Mammary epithelial cell (primary cell): Measurements from ENCODE around the gene ATP2A1.

Experiments
- EZH2 ChIP-seq: IDR thresholded peaks from 2 replicates; pipeline ENCODE4 v1.6.1; 2012; ENCODE audit warnings: low read length, inconsistent platforms, borderline replicate concordance
- TF ChIP-seq, protein P1 (sequence below), 2 donors: IDR thresholded peaks in 1 of 2; conservative IDR thresholded peaks in 1 of 2; 2 replicates each; pipeline ENCODE4 v1.5.1; 2011 to 2012; ENCODE audit warnings: inconsistent platforms in 2 of 2, low read length in 2 of 2, mild to moderate bottlenecking in 2 of 2, control low read depth in 1 of 2, low read depth in 1 of 2; ENCODE audit not compliant: insufficient read depth in 1 of 2; ENCODE audit errors: extremely low read depth in 1 of 2

DNA sequence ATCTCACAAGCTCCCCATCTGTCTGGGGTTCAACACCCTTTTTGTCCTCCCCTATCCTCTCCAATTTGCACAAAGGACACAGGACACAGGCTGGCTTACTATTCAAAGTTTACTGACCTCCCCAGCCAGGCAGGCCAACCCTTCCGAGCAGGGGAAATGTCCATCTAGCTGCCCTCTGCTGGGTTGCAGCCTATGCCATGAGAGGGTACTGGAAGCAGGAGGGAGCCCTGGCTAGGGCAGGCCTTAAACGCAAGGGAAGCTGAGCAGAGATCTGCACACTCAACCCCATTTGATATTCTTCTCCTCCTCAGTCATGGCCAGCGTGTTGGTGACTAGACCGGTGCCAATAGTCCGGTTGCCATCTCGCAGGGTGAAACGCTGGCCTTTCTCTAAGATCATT is 35.6 kb upstream of the ATP2A1 start:
- TF ChIP-seq, protein P1, sequence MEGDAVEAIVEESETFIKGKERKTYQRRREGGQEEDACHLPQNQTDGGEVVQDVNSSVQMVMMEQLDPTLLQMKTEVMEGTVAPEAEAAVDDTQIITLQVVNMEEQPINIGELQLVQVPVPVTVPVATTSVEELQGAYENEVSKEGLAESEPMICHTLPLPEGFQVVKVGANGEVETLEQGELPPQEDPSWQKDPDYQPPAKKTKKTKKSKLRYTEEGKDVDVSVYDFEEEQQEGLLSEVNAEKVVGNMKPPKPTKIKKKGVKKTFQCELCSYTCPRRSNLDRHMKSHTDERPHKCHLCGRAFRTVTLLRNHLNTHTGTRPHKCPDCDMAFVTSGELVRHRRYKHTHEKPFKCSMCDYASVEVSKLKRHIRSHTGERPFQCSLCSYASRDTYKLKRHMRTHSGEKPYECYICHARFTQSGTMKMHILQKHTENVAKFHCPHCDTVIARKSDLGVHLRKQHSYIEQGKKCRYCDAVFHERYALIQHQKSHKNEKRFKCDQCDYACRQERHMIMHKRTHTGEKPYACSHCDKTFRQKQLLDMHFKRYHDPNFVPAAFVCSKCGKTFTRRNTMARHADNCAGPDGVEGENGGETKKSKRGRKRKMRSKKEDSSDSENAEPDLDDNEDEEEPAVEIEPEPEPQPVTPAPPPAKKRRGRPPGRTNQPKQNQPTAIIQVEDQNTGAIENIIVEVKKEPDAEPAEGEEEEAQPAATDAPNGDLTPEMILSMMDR (conservative IDR thresholded peaks at IDR 0.05 in 1 of 2, IDR thresholded peaks at IDR 0.05 in 1 of 2; ENCODE audit: extremely low read depth in 1 of 2, insufficient read depth in 1 of 2, low read depth in 1 of 2, low read length in 2 of 2), result no peak
- TF ChIP-seq EZH2, result no peak
